ENCODE data around the gene MYMK.

DNA sequence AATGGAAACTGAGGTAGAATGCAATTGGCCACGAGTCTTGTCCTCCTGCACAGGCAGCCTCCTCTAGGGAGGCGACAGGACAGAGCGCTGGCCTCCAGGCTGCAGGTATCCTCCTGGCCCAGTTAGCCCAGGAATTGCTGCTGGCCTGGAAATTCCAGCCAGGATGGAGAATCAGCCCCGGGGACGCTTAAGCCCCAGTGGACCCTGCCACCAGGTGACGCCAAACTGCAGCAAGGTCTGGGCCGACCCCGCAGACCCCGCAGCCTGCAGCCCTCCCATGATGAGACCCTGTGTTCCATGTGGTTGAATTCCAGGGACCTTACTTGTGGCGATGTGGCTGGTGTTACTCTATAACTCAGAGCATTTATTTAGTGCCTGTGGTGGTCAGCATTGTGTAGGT lies 57.7 kb downstream of the MYMK start:
- TF ChIP-seq, protein P1, sequence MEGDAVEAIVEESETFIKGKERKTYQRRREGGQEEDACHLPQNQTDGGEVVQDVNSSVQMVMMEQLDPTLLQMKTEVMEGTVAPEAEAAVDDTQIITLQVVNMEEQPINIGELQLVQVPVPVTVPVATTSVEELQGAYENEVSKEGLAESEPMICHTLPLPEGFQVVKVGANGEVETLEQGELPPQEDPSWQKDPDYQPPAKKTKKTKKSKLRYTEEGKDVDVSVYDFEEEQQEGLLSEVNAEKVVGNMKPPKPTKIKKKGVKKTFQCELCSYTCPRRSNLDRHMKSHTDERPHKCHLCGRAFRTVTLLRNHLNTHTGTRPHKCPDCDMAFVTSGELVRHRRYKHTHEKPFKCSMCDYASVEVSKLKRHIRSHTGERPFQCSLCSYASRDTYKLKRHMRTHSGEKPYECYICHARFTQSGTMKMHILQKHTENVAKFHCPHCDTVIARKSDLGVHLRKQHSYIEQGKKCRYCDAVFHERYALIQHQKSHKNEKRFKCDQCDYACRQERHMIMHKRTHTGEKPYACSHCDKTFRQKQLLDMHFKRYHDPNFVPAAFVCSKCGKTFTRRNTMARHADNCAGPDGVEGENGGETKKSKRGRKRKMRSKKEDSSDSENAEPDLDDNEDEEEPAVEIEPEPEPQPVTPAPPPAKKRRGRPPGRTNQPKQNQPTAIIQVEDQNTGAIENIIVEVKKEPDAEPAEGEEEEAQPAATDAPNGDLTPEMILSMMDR (IDR thresholded peaks at IDR 0.05), result no peak
- TF ChIP-seq POLR2AphosphoS5 (IDR thresholded peaks at IDR 0.05) (no peak), POLR2A (IDR thresholded peaks at IDR 0.05) (no peak)

Measured in stomach (tissue), 4 donors.